Spinal cord (tissue), 10 donors: ENCODE data around the gene MYOCD. TPM values are rescaled to one million over a fixed set of nuclear protein-coding genes. Genes with fewer than 3 reads are reported as not detected.

Source experiments
- DNase-seq, 6 donors: peaks; one replicate each; pipeline versions ENCODE4 v3.0.0 to v3.0.0-alpha.2; 2013 to 2015; ENCODE audit warnings: low spot score in 6 of 6, low read depth in 4 of 6
- H3K27ac ChIP-seq: one replicate; pipeline ENCODE4 v1.5.1; 2013; ENCODE audit warnings: low read depth, low read length, control low read depth
- H3K27me3 ChIP-seq: one replicate; pipeline ENCODE4 v1.6.1; 2013; ENCODE audit warnings: low read length; ENCODE audit not compliant: control insufficient read depth, insufficient read depth
- H3K36me3 ChIP-seq: one replicate; pipeline ENCODE4 v1.6.1; 2013; ENCODE audit warnings: low read length; ENCODE audit not compliant: control insufficient read depth, insufficient read depth
- H3K4me1 ChIP-seq: one replicate; pipeline ENCODE4 v1.6.1; 2013; ENCODE audit warnings: low read length; ENCODE audit not compliant: control insufficient read depth, insufficient read depth
- H3K4me3 ChIP-seq: one replicate; pipeline ENCODE4 v1.5.1; 2013; ENCODE audit warnings: low read depth, low read length, control low read depth
- H3K9me3 ChIP-seq: one replicate; pipeline ENCODE4 v1.6.1; 2013; ENCODE audit warnings: low read length; ENCODE audit not compliant: control insufficient read depth, insufficient read depth
- WGBS: methylation state at CpG from one replicate; pipeline ENCODE4 v1.1.5; 2013; ENCODE audit warnings: missing lambda C conversion rate; ENCODE audit not compliant: insufficient coverage; 5-methylcytosine and 5-hydroxymethylcytosine counted together
- polyA plus RNA-seq, 2 donors: library from polyadenylated mRNA; unstranded; fragments of 120-200 nt; gene quantifications; one replicate each; pipeline ENCODE4 v1.2.1, GENCODE V29; 2013; ENCODE audit not compliant: insufficient read length in 2 of 2
- total RNA-seq, 2 donors: library from RNA; depleted of rRNA in 1 of 2; stranded (reverse); fragments of 120-200 nt in 1 of 2; fragments of >200 nt in 1 of 2; gene quantifications; one replicate each; pipeline versions ENCODE4 v1.2.3 to v1.2.4, GENCODE V29; 2013 to 2014
- donor health status: healthy.

The MYOCD gene
- total and polyA plus RNA-seq, 4 donors = 0.20 to 0.94 (median 0.31) TPM

- H3K4me3 ChIP-seq = no peak overlapping the region
- H3K9me3 ChIP-seq = no peaks in the 10 kb centered on the region
- no peaks in the 10 kb centered on the region for H3K36me3 ChIP-seq
- no peak for DNase-seq
- no peaks in the 10 kb centered on the region for H3K27me3 ChIP-seq
- H3K4me1 ChIP-seq = no peaks in the 10 kb centered on the region
- no peak overlapping the region for H3K27ac ChIP-seq
- 100% methylated on average over 2 of the region's 5 CpGs for WGBS
Measured at GRCh38 chr17:12722282-12722681, 56.6 kb downstream of the MYOCD start.

GRCh38 chr17:12726131-12726530 lies 60.4 kb downstream of the MYOCD start:
- DNase-seq = no peak
- no CpG with 5 or more reads among the region's 2 CpGs for WGBS
- H3K27ac ChIP-seq = no peak overlapping the region
- H3K4me3 ChIP-seq = no peak overlapping the region
- no peaks in the 10 kb centered on the region for H3K9me3 ChIP-seq
- H3K27me3 ChIP-seq = no peaks in the 10 kb centered on the region
- H3K4me1 ChIP-seq = peaks cover 4% of the 10 kb centered on the region
- no peaks in the 10 kb centered on the region for H3K36me3 ChIP-seq

GRCh38 chr17:12727076-12727760 lies 61.5 kb downstream of the MYOCD start:
- Histone ChIP-seq H3K9me3 (no peaks in the 10 kb centered on the region), H3K4me3 (no peak overlapping the region), H3K36me3 (no peaks in the 10 kb centered on the region), H3K27me3 (no peaks in the 10 kb centered on the region), H3K4me1 (peaks cover 4% of the 10 kb centered on the region), H3K27ac (no peak overlapping the region)
- peak in 1 of 6 donors; percentile 38 for DNase-seq
- WGBS = 89% methylated on average over 5 of the region's 6 CpGs

GRCh38 chr17:12727881-12728280 lies 62.2 kb downstream of the MYOCD start:
- DNase-seq = no peak
- Histone ChIP-seq H3K36me3 (no peaks in the 10 kb centered on the region), H3K27me3 (no peaks in the 10 kb centered on the region), H3K4me3 (no peak overlapping the region), H3K27ac (no peak overlapping the region), H3K4me1 (peaks cover 4% of the 10 kb centered on the region), H3K9me3 (no peaks in the 10 kb centered on the region)
- WGBS = 79% methylated on average over 6 of the region's 7 CpGs

- Histone ChIP-seq H3K4me3 (no peak overlapping the region), H3K4me1 (peaks cover 4% of the 10 kb centered on the region), H3K36me3 (no peaks in the 10 kb centered on the region), H3K9me3 (no peaks in the 10 kb centered on the region), H3K27me3 (no peaks in the 10 kb centered on the region), H3K27ac (no peak overlapping the region)
- no peak for DNase-seq
- 92% methylated on average over 4 of the region's 5 CpGs for WGBS
Measured at GRCh38 chr17:12729086-12729485, 63.4 kb downstream of the MYOCD start.

GRCh38 chr17:12730421-12730820 lies 64.7 kb downstream of the MYOCD start:
- Histone ChIP-seq H3K4me3 (no peak overlapping the region), H3K36me3 (no peaks in the 10 kb centered on the region), H3K4me1 (peaks cover 4% of the 10 kb centered on the region), H3K27me3 (no peaks in the 10 kb centered on the region), H3K9me3 (no peaks in the 10 kb centered on the region), H3K27ac (no peak overlapping the region)
- no CpG with 5 or more reads among the region's 5 CpGs for WGBS
- DNase-seq = no peak

- no peaks in the 10 kb centered on the region for H3K36me3 ChIP-seq
- H3K4me1 ChIP-seq = peaks cover 4% of the 10 kb centered on the region
- peak in 1 of 6 donors; percentile 17 for DNase-seq
- no peaks in the 10 kb centered on the region for H3K27me3 ChIP-seq
- 26% methylated on average over 8 of the region's 10 CpGs for WGBS
- no peak overlapping the region for H3K27ac ChIP-seq
- no peaks in the 10 kb centered on the region for H3K9me3 ChIP-seq
- H3K4me3 ChIP-seq = no peak overlapping the region
Measured at GRCh38 chr17:12730931-12731521, 65.3 kb downstream of the MYOCD start.

GRCh38 chr17:12731839-12732238 lies 66.1 kb downstream of the MYOCD start:
- DNase-seq = no peak
- Histone ChIP-seq H3K9me3 (no peaks in the 10 kb centered on the region), H3K4me1 (peaks cover 4% of the 10 kb centered on the region), H3K27me3 (no peaks in the 10 kb centered on the region), H3K27ac (no peak overlapping the region), H3K36me3 (no peaks in the 10 kb centered on the region), H3K4me3 (no peak overlapping the region)
- WGBS = 91% methylated on average over 8 of the region's 8 CpGs

- no peak for DNase-seq
- WGBS = 82% methylated on average over 6 of the region's 8 CpGs
- Histone ChIP-seq H3K27ac (no peak overlapping the region), H3K9me3 (no peaks in the 10 kb centered on the region), H3K27me3 (no peaks in the 10 kb centered on the region), H3K36me3 (no peaks in the 10 kb centered on the region), H3K4me1 (peaks cover 4% of the 10 kb centered on the region), H3K4me3 (no peak overlapping the region)
Measured at GRCh38 chr17:12732366-12732765, 66.7 kb downstream of the MYOCD start.

GRCh38 chr17:12734926-12735325 lies 69.2 kb downstream of the MYOCD start:
- Histone ChIP-seq H3K9me3 (no peaks in the 10 kb centered on the region), H3K27ac (no peak overlapping the region), H3K4me1 (peaks cover 4% of the 10 kb centered on the region), H3K36me3 (no peaks in the 10 kb centered on the region), H3K27me3 (no peaks in the 10 kb centered on the region), H3K4me3 (no peak overlapping the region)
- no peak for DNase-seq
- 79% methylated on average over 4 of the region's 7 CpGs for WGBS
